HG03196 (cell line): ENCODE results near the gene HSPA1A.
"Not testable (repeated sequence)": the region's sequence is repeated elsewhere in the genome, so short reads cannot be mapped to it uniquely, and the experiment has no call there.

Experiments
- ATAC-seq: cut with Tn5 transposase; IDR thresholded peaks from one replicate; pipeline ENCODE4 v1.9.1; 2021; ENCODE audit not compliant: unreplicated experiment

Gene HSPA1A

GRCh38 chr6:31781244-31782125 is 33.9 kb upstream of the HSPA1A start:
- ATAC-seq = no peak

DNA sequence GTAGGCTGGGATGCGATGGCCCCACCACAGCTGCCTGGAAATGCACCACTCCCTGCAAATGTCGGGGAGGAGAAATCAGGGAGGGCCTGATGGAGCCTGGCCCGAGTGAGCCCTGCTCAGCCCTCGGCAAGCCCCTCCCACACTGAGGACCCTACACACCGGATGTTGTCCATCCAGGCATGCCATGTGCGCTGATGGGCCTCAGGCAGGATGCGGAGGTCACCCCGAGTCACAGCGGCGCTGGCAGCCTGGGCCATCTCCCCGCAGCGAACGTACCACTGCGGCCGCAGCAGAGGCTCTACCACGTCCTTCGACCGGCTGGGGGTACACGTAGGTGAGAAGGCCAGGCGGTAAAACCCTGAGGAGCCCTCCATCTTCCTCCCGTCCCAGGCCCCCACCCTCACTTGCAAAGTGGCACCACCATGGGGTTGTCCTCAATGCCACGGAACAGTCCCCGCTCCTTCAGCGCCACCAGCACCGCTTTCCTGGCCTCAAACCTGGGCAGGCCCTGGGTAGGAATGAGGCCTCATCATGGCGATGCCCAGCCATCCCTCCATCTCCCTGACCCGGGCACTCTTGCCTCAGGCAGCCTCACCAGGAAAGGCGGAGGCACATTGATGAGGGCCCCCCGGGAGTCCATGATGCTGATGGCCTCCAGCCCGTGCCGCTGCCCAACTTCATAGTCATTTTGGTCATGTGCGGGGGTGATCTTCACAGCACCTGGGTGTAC is 33.1 kb upstream of the HSPA1A start:
- ATAC-seq = no peak

- no peak for ATAC-seq
Measured at GRCh38 chr6:31784098-31784925, 31.0 kb upstream of the HSPA1A start.

DNA sequence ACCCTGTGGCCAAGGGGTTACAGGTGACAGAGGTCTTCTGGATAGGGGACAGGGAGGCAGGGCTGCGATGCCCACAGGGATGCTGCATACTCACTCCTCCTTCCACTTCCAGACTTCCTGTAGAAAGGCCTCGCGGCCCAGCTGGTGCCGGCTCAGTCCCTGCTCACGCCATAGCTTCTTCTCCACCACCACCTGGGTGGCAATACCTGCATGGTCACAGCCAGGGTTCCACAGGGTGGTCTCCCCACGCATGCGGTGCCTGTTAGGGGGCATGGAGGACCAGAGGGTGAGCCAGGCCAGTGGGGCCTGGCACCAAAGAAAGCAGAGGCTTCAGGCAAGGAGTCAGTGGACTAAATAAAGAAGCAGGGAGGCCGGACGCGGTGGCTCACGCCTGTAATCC is 29.9 kb upstream of the HSPA1A start:
- ATAC-seq = no peak

- no peak for ATAC-seq
Measured at GRCh38 chr6:31791324-31792089, 23.8 kb upstream of the HSPA1A start.

GRCh38 chr6:31792090-31792374 is 23.3 kb upstream of the HSPA1A start:
- ATAC-seq = no peak

- ATAC-seq = no peak
Measured at GRCh38 chr6:31792761-31793171, 22.6 kb upstream of the HSPA1A start.

DNA sequence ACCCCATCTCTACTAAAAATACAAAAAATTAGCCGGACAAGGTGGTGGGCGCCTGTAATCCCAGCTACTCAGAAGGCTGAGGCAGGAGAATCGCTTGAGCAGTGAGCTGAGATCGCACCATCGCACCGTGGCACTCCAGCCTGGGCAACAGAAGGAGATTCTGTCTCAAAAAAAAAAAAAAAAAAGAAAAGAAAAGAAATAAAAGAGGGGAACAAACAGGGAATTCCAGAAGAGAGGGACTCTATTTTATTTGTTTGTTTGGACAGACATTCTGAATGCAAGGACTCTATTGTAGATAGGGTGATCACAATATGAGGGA is 21.5 kb upstream of the HSPA1A start:
- ATAC-seq = not testable (repeated sequence)

DNA sequence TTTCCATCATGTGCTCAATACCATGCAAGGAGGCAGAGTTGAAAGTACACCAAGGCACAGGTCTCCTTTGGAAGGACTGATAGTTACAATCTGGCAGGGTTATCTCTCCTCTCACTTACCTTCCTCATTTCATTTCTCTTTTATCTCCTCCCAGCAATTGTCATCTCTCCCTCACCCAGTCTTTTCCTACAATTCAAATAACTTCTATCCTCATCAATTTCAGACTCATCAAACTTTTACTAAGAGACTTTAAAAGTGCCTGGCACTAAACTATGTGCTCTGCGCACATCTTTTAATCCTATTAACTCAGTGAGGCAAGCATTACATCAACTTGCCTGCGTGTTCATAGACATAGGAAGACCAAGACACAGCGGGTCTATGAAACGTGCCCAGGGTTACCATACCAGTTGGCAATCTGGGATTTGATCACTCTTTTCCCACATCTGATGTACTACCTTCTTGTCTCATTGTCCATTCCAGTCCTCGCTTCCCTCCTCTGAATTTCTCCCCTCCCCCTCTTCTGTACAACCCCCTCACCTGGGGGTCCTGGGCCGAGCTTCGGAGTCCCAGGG is 21.0 kb upstream of the HSPA1A start:
- no peak for ATAC-seq

- ATAC-seq = peak; percentile 4
Measured at GRCh38 chr6:31794866-31795615, 20.3 kb upstream of the HSPA1A start.

GRCh38 chr6:31795616-31796298 is 19.6 kb upstream of the HSPA1A start, which contains the start of gene VARS1:
VARS1 (minus strand) TSS chr6:31795752; CDS start chr6:31795217, 535 bp downstream.
- peak; percentile 82 for ATAC-seq

- no peak for ATAC-seq
Measured at GRCh38 chr6:31796993-31797385, 18.4 kb upstream of the HSPA1A start.

DNA sequence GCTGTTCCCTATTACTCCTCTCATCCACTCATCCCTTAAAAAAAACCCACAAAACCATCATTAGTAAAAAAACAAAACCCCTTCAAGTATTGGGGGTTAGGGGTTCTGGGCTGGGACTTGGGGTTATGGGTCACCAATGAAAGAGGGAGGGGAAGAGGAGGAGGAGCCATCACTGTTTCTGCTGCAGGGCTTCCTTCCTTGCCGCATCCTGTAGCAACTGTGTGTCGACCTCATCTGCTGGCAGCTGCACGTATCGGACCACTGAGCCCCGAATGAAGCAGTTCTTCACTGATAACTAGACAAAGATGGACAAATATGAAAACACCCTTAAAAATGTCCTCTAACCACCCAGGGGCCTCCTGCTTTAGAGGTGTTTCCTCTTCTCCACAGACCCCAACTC is 17.8 kb upstream of the HSPA1A start:
- ATAC-seq = no peak

GRCh38 chr6:31799781-31800180 is 15.6 kb upstream of the HSPA1A start:
- no peak for ATAC-seq

GRCh38 chr6:31801031-31801927 is 14.1 kb upstream of the HSPA1A start:
- ATAC-seq = not testable (repeated sequence)

DNA sequence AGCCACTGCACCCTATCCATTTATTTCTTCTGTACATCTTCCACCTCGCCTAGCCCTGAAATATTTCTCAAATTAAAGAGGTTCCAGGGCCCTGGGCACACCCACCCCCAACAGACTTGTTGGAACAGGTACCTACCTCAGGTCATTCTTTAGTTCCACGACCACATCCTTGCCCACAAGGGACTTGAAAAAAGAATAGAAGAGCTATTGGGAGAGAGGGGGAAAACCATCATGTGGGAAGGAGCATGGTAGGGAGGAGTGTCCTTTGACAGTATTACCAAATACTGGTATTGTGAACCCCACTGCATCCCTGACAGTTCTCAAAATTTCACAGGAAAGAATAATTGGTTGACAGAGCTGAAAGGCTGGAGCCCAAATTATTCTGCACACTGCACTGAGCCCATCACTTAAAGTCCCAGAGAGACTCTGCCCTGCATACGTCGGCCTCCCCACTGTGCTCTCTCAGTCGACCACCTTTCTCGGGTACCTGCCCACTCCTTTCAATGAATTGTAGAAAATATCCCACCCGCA is 9.3 kb upstream of the HSPA1A start:
- ATAC-seq = peak; percentile 24

DNA sequence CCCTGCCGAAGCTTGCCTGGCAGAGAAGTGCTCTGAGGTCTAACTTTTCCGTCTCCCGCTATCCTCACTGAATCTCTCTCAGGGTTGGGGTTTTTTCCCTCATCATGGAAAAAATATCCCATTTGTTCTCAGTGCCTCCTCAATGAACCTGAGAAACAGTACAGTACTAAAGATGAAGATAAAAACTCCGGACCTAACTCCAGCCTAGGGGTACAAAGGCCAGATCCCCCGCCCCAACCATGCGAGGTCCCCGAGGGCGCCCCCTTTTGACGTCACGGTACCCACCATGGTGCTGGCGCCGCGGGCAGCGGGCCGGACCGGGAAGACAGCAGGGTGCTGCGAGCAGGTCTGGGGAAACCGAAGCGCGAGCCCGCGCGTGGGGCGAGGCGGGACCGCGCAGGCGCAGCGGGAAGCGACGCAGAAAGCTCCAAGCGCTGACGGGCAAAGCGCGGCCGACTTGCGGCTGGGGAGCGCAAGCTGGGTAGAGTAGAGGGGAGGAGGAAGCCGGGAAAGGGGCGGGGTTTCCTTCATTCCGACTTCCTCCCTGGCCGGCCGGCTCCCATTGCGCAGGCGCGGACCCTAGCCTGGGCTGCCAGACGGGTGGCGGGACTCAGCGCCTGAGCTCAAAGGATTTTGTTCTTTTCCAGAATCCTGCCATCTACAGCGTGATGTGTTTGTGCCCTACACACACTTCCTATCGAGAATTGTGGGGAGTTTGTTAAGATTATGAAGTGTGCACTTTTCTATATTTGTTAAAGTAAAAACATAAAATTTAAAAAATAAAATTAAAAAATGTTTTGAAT is 8.7 kb upstream of the HSPA1A start, which contains the start of gene LSM2:
LSM2 (minus strand) TSS at position 497 of the 803 bp plus-strand sequence; CDS start at position 288, 209 bp downstream.
- peak; percentile 83 for ATAC-seq
